NCI-H2227 treated with DMSO at 0.1 percent for 48 hours (cell line): ENCODE results near the gene KLHL1.
A peak's percentile ranks its signal among the peaks of the same experiment; 100 is the strongest.
"Not testable (repeated sequence)": the region's sequence is repeated elsewhere in the genome, so short reads cannot be mapped to it uniquely, and the experiment has no call there.

ENCODE experiments used
- DNase-seq: peaks from one replicate; lab custom pipeline; 2025; lab: John Stamatoyannopoulos, UW

KLHL1 gene

GRCh38 chr13:70108356-70109105 is at the start of gene KLHL1:
Gene KLHL1 (minus strand): TSS chr13:70108452. CDS start chr13:70107699, 753 bp downstream.
- peak; percentile 45 for DNase-seq

GRCh38 chr13:70142658-70143057 is 34.4 kb upstream of the KLHL1 start:
- not testable (repeated sequence) for DNase-seq

GRCh38 chr13:70128098-70128497 is 19.8 kb upstream of the KLHL1 start:
- peak; percentile 21 for DNase-seq

GRCh38 chr13:70125693-70126092 is 17.4 kb upstream of the KLHL1 start:
- no peak for DNase-seq

GRCh38 chr13:70117338-70117905 is 9.2 kb upstream of the KLHL1 start:
- no peak for DNase-seq

- no peak for DNase-seq
Measured at GRCh38 chr13:70107498-70108281, 562 bp downstream of the KLHL1 start, which contains the start of gene ATXN8OS. Gene ATXN8OS (plus strand): TSS chr13:70107826.

- no peak for DNase-seq
Measured at GRCh38 chr13:70107125-70107497, 1.1 kb downstream of the KLHL1 start.

- no peak for DNase-seq
Measured at GRCh38 chr13:70104481-70104880, 3.8 kb downstream of the KLHL1 start.

- no peak for DNase-seq
Measured at GRCh38 chr13:70098669-70099068, 9.6 kb downstream of the KLHL1 start.

GRCh38 chr13:70090036-70090723 is 18.1 kb downstream of the KLHL1 start:
- DNase-seq = no peak

- no peak for DNase-seq
Measured at GRCh38 chr13:70088926-70089325, 19.3 kb downstream of the KLHL1 start.

- no peak for DNase-seq
Measured at GRCh38 chr13:70087247-70087646, 21.0 kb downstream of the KLHL1 start.

GRCh38 chr13:70080012-70080411 is 28.2 kb downstream of the KLHL1 start:
- no peak for DNase-seq

GRCh38 chr13:70054572-70054971 is 53.7 kb downstream of the KLHL1 start:
- DNase-seq = no peak

GRCh38 chr13:70051531-70051930 is 56.7 kb downstream of the KLHL1 start:
- no peak for DNase-seq

- DNase-seq = no peak
Measured at GRCh38 chr13:70043685-70044084, 64.6 kb downstream of the KLHL1 start.

GRCh38 chr13:70042193-70042592 is 66.1 kb downstream of the KLHL1 start:
- DNase-seq = no peak

GRCh38 chr13:70034286-70034685 is 74.0 kb downstream of the KLHL1 start:
- DNase-seq = no peak

GRCh38 chr13:70027551-70027950 is 80.7 kb downstream of the KLHL1 start:
- DNase-seq = no peak

- no peak for DNase-seq
Measured at GRCh38 chr13:70023516-70023915, 84.7 kb downstream of the KLHL1 start.

- no peak for DNase-seq
Measured at GRCh38 chr13:70022646-70023045, 85.6 kb downstream of the KLHL1 start.

GRCh38 chr13:70016116-70016515 is 92.1 kb downstream of the KLHL1 start:
- DNase-seq = no peak
